ENCODE results near the gene MEIOB. TPM values are rescaled to one million over a fixed set of nuclear protein-coding genes. Genes with fewer than 3 reads are reported as not detected.
A peak's percentile ranks its signal among the peaks of the same experiment; 100 is the strongest.

The MEIOB gene
- total RNA-seq, 2 donors from 2014 or later: not detected

DNA sequence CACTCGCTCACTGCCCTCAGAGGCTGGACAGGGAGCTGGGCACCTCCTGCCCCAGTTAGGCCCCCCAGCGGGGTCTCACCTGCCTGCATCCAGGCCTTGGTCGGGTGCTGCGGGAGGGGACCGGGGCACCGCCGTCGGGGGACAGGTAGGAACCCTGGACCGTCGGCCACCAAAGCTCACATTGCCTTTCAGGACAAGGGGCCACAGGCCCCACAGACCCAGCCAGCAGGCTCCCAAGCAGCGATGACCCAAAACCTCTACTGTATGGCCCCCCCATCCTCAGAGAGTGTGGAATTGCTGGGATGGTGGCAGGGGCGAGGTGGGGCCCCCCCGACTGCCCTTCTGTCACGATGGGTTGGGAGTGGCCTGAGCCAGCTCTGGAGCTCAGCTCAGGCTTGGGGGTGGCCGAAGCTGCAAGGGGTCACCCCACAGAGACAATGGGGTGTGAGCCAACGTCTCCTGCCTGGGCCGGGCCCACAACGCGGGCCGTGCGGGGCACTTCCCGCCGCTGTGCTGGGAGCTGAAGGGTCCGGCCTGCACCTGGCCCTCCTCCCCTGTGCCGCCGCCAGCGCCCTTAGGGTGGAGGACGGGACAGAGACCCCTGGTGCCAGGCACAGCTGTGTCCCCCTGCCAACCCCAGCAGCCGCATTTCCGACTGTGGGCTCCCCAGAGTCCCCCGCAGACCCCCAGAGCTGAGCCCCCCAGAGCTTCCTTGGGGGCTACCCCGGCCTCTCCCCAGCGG is 79.0 kb downstream of the MEIOB start:
- Mint-ChIP-seq H3K27ac (no peak overlapping the region), H3K36me3 (ENCODE audit: low read depth) (peaks cover 2% of the 10 kb centered on the region), H3K27me3 (no peaks in the 10 kb centered on the region), H3K4me1 (peaks cover 2% of the 10 kb centered on the region), H3K4me3 (no peak overlapping the region)
- ATAC-seq: no peak
- H3K9me3 ChIP-seq (ENCODE audit: control insufficient read depth, low read length, poor library complexity, severe bottlenecking): no peaks in the 10 kb centered on the region
- peak in 1 of 3 donors; percentile 7 for DNase-seq

GRCh38 chr16:1791943-1792812 is 79.8 kb downstream of the MEIOB start:
- ATAC-seq: no peak
- no peak for DNase-seq
- H3K4me3 Mint-ChIP-seq: no peak overlapping the region
- no peaks in the 10 kb centered on the region for H3K27me3 Mint-ChIP-seq
- H3K9me3 ChIP-seq (ENCODE audit: control insufficient read depth, low read length, poor library complexity, severe bottlenecking): no peaks in the 10 kb centered on the region
- H3K27ac Mint-ChIP-seq: no peak overlapping the region
- peaks cover 2% of the 10 kb centered on the region for H3K4me1 Mint-ChIP-seq
- H3K36me3 Mint-ChIP-seq (ENCODE audit: low read depth): peaks cover 2% of the 10 kb centered on the region

DNA sequence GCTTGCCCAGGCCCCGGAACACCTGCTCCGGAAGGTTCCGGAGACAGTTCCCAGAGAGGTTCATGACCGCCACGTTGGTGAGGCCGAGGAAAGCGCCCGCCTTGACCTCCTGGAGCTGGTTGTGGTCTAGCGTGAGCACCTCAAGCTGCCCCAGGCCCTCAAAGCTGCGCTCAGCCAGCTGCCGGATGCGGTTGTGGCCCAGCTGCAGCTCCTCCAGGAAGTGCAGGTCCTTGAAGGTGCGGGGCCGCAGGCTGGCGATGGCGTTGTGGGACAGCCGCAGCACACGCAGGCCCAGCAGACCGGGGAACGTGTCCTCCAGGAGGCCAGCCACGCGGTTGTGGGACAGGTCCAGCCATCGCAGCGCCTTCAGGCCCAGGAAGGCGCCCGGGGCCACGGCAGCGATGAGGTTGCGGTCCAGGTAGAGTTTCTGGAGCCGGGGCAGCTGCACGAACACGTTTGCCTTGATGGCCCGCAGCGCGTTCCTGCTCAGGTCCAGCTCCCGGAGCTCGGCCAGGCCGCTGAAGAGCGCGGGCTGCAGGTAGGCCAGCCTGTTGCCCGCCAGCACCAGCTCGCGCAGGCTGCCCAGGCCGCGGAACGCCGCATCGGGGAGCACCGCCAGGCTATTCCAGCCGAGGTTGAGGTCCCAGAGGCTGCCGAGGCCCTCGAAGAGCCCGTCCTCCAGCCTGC is 80.6 kb downstream of the MEIOB start:
- no peak overlapping the region for H3K4me3 Mint-ChIP-seq
- H3K27me3 Mint-ChIP-seq: no peaks in the 10 kb centered on the region
- peaks cover 2% of the 10 kb centered on the region for H3K36me3 Mint-ChIP-seq (ENCODE audit: low read depth)
- no peak overlapping the region for H3K27ac Mint-ChIP-seq
- no peak for DNase-seq
- ATAC-seq: no peak
- H3K4me1 Mint-ChIP-seq: peaks cover 2% of the 10 kb centered on the region
- H3K9me3 ChIP-seq (ENCODE audit: control insufficient read depth, low read length, poor library complexity, severe bottlenecking): no peaks in the 10 kb centered on the region

GRCh38 chr16:1790611-1791255 is 81.2 kb downstream of the MEIOB start:
- Mint-ChIP-seq H3K27ac (no peak overlapping the region), H3K36me3 (ENCODE audit: low read depth) (peaks cover 2% of the 10 kb centered on the region), H3K4me1 (peaks cover 2% of the 10 kb centered on the region), H3K27me3 (no peaks in the 10 kb centered on the region), H3K4me3 (no peak overlapping the region)
- H3K9me3 ChIP-seq (ENCODE audit: control insufficient read depth, low read length, poor library complexity, severe bottlenecking): no peaks in the 10 kb centered on the region
- no peak for ATAC-seq
- DNase-seq: no peak

GRCh38 chr16:1790261-1790610 is 81.7 kb downstream of the MEIOB start:
- no peaks in the 10 kb centered on the region for H3K9me3 ChIP-seq (ENCODE audit: control insufficient read depth, low read length, poor library complexity, severe bottlenecking)
- Mint-ChIP-seq H3K27me3 (no peaks in the 10 kb centered on the region), H3K4me3 (no peak overlapping the region), H3K27ac (no peak overlapping the region), H3K36me3 (ENCODE audit: low read depth) (peaks cover 2% of the 10 kb centered on the region), H3K4me1 (peaks cover 2% of the 10 kb centered on the region)
- ATAC-seq (no peak), DNase-seq (no peak)

GRCh38 chr16:1789643-1790045 is 82.3 kb downstream of the MEIOB start:
- Mint-ChIP-seq H3K27me3 (no peaks in the 10 kb centered on the region), H3K4me3 (no peak overlapping the region), H3K36me3 (ENCODE audit: low read depth) (peaks cover 2% of the 10 kb centered on the region), H3K27ac (no peak overlapping the region), H3K4me1 (peaks cover 2% of the 10 kb centered on the region)
- DNase-seq (no peak), ATAC-seq (no peak)
- no peaks in the 10 kb centered on the region for H3K9me3 ChIP-seq (ENCODE audit: control insufficient read depth, low read length, poor library complexity, severe bottlenecking)

GRCh38 chr16:1788708-1789100 is 83.3 kb downstream of the MEIOB start:
- Mint-ChIP-seq H3K27ac (no peak overlapping the region), H3K4me1 (peaks cover 2% of the 10 kb centered on the region)

DNA sequence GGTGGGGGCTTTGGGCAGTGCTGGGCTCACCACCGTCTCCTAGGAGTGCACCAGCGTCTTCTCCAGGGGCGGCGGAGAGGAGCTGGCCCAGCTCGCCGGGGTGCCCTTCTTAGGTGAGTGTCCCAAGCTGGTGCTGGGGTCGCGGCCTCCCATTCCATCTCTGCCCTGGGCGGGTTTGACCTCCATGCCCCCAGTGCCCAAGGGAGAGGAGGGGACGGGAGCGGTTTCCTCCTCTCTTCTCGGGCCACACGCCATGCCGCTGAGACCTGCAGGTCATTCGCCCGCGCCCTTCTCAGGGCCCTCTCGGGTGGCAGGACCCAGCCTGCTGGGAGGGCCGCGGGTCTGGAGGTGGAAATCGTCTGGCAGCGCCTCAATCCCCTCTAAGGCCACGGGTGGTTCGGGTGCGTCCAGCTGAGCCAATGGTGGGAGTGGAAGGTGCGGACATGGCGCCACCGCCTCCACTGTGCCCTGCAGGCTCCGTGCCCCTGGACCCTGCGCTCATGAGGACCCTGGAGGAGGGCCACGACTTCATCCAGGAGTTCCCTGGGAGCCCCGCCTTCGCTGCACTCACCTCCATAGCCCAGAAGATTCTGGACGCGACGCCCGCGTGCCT is 83.8 kb downstream of the MEIOB start:
- H3K9me3 ChIP-seq (ENCODE audit: control insufficient read depth, low read length, poor library complexity, severe bottlenecking): no peaks in the 10 kb centered on the region
- ATAC-seq (no peak), DNase-seq (peak in 1 of 3 donors; percentile 3)
- Mint-ChIP-seq H3K27me3 (no peaks in the 10 kb centered on the region), H3K27ac (no peak overlapping the region), H3K36me3 (ENCODE audit: low read depth) (peaks cover 2% of the 10 kb centered on the region), H3K4me3 (no peak overlapping the region), H3K4me1 (peaks cover 5% of the 10 kb centered on the region)

More at GRCh38 chr16:1788708-1789100, 83.3 kb downstream of the MEIOB start:
- peaks cover 2% of the 10 kb centered on the region for H3K36me3 Mint-ChIP-seq (ENCODE audit: low read depth)
- H3K9me3 ChIP-seq (ENCODE audit: control insufficient read depth, low read length, poor library complexity, severe bottlenecking): no peaks in the 10 kb centered on the region
- ATAC-seq (no peak), DNase-seq (peak in 1 of 3 donors; percentile 4)
- H3K4me3 Mint-ChIP-seq: no peak overlapping the region
- no peaks in the 10 kb centered on the region for H3K27me3 Mint-ChIP-seq

- H3K9me3 ChIP-seq (ENCODE audit: control insufficient read depth, low read length, poor library complexity, severe bottlenecking): no peaks in the 10 kb centered on the region
- Mint-ChIP-seq H3K4me1 (peaks cover 5% of the 10 kb centered on the region), H3K4me3 (no peak overlapping the region), H3K36me3 (ENCODE audit: low read depth) (peaks cover 2% of the 10 kb centered on the region), H3K27ac (no peak overlapping the region), H3K27me3 (no peaks in the 10 kb centered on the region)
- DNase-seq: peak; percentile 3 to 11 (median 7)
- ATAC-seq: no peak
These were observed 84.5 kb downstream of the MEIOB start for GRCh38 chr16:1787322-1788094.

DNA sequence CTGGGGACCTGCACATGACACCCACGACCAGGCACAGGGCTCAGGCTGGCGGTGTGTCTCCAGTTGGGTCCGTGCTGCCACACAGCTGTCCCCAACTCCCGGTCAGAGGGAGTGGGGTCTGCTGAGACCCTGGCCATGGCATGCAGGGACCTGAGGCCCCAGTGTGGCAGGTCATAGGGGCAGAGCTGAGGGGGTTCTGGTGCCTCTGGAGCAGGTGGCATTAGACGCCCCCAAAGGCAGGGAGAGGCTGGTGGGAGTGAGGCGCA is 85.0 kb downstream of the MEIOB start:
- H3K9me3 ChIP-seq (ENCODE audit: control insufficient read depth, low read length, poor library complexity, severe bottlenecking): no peaks in the 10 kb centered on the region
- no peak for ATAC-seq
- DNase-seq: peak in 1 of 3 donors; percentile 3
- no peak overlapping the region for H3K4me3 Mint-ChIP-seq
- peaks cover 5% of the 10 kb centered on the region for H3K4me1 Mint-ChIP-seq
- H3K27me3 Mint-ChIP-seq: no peaks in the 10 kb centered on the region
- H3K36me3 Mint-ChIP-seq (ENCODE audit: low read depth): peaks cover 2% of the 10 kb centered on the region
- no peak overlapping the region for H3K27ac Mint-ChIP-seq

DNA sequence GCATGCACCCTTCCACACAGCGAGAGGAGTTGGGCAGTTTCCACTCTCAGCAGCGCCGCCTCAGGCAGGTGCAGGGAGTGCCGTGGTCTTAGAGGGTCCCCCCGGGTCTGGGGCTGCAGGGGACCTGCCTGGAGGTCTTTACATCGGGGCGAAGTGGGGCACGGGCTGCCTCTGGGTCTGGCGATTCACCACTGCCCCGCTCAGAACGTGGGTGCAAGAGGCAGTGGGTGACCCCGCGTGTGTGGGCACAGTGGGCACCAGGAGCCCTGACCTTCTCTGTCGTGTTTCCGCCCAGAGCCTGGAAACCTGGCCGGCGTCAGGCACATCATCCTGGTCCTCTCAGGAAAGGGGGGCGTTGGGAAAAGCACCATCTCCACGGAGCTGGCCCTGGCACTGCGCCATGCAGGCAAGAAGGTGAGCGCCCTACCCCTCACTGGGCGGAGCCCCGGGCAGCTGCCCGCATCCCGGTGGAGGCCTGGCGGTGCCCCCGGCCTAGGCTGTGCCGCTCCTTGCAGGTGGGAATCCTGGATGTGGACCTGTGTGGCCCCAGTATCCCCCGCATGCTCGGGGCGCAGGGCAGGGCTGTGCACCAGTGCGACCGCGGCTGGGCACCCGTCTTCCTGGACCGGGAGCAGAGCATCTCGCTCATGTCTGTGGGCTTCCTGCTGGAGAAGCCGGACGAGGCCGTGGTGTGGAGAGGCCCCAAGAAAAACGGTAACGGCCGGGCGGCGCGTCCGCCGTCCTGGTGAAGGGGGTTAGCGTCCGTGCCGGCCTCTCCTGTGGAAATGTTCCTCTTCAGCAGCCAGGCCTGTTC is 85.5 kb downstream of the MEIOB start:
- no peaks in the 10 kb centered on the region for H3K27me3 Mint-ChIP-seq
- H3K27ac Mint-ChIP-seq: no peak overlapping the region
- DNase-seq: peak in 1 of 3 donors; percentile 3
- peaks cover 10% of the 10 kb centered on the region for H3K4me1 Mint-ChIP-seq
- peaks cover 2% of the 10 kb centered on the region for H3K36me3 Mint-ChIP-seq (ENCODE audit: low read depth)
- no peak overlapping the region for H3K4me3 Mint-ChIP-seq
- no peaks in the 10 kb centered on the region for H3K9me3 ChIP-seq (ENCODE audit: control insufficient read depth, low read length, poor library complexity, severe bottlenecking)
- no peak for ATAC-seq

DNA sequence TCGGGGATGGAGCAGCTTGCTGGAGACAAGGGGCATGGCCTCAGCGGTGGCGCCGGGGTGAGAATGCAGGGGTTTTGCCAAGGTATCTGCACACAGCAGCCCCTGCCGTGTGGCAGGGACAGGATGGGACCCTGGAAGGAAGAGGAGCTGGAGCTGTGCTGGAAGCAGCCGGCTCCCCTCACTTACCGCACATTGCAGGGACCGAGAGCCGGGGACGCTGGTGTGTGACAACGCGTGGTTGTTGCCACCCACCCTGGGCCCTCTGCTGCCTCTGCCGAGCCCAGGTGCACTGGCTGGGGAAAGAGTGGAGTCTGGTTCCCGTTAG is 86.2 kb downstream of the MEIOB start:
- no peak for DNase-seq
- H3K27me3 Mint-ChIP-seq: no peaks in the 10 kb centered on the region

More for the DNA sequence above, 86.2 kb downstream of the MEIOB start:
- H3K36me3 Mint-ChIP-seq (ENCODE audit: low read depth): peaks cover 2% of the 10 kb centered on the region
- H3K4me3 Mint-ChIP-seq: no peak overlapping the region
- peaks cover 14% of the 10 kb centered on the region for H3K4me1 Mint-ChIP-seq
- H3K9me3 ChIP-seq (ENCODE audit: control insufficient read depth, low read length, poor library complexity, severe bottlenecking): no peaks in the 10 kb centered on the region
- peak overlapping the region; percentile 16 for H3K27ac Mint-ChIP-seq
- no peak for ATAC-seq

Data from T-helper 17 cell (primary cell).